Vagina (tissue), 2 donors: Measurements from ENCODE around the gene ZNF423.

Source experiments
- POLR2A ChIP-seq, 2 donors: fragments of 450-650 bp; IDR thresholded peaks; one replicate each; pipeline ENCODE4 v1.6.1; 2017; ENCODE audit warnings: antibody characterized with exemption in 2 of 2, mild to moderate bottlenecking in 2 of 2, moderate library complexity in 2 of 2
- POLR2AphosphoS5 ChIP-seq, 2 donors: sonication (generic); formaldehyde crosslinking; IDR thresholded peaks; one replicate each; pipeline ENCODE4 v1.9.0; 2017; ENCODE audit warnings: antibody characterized with exemption in 2 of 2, mild to moderate bottlenecking in 2 of 2, low read depth in 1 of 2; ENCODE audit not compliant: insufficient read depth in 1 of 2
- TF ChIP-seq, protein P1 (sequence below), 3 experiments: fragments of 450-650 bp in 2 of 3; fragments of 200-600 bp in 1 of 3; sonication (generic) in 1 of 3; IDR thresholded peaks; one replicate each; pipeline ENCODE4 v1.5.1; 2017 to 2019; ENCODE audit warnings: antibody characterized with exemption in 3 of 3, mild to moderate bottlenecking in 2 of 3, moderate library complexity in 2 of 3

DNA sequence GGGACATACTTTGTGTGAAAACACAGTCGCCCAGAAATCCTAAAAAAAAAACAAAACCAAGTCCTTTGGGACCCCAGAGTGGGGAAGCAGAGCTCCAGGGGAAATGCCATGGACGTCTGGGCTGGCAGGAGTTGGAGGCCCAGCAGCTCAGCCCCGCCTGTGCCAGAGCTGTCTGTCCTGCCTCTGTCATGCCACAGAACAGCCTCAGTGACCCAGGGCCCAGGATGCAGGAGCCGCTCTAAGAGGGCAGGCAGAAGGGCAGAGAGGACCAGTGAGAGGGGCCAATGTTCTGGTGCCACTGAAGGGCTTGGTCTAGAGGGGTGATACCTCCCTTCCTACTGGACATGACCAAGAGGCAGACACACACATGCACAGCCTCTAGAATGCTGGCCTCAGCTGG lies 316.2 kb downstream of the ZNF423 start:
- TF ChIP-seq, protein P1, sequence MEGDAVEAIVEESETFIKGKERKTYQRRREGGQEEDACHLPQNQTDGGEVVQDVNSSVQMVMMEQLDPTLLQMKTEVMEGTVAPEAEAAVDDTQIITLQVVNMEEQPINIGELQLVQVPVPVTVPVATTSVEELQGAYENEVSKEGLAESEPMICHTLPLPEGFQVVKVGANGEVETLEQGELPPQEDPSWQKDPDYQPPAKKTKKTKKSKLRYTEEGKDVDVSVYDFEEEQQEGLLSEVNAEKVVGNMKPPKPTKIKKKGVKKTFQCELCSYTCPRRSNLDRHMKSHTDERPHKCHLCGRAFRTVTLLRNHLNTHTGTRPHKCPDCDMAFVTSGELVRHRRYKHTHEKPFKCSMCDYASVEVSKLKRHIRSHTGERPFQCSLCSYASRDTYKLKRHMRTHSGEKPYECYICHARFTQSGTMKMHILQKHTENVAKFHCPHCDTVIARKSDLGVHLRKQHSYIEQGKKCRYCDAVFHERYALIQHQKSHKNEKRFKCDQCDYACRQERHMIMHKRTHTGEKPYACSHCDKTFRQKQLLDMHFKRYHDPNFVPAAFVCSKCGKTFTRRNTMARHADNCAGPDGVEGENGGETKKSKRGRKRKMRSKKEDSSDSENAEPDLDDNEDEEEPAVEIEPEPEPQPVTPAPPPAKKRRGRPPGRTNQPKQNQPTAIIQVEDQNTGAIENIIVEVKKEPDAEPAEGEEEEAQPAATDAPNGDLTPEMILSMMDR (IDR thresholded peaks at IDR 0.05) = no peak
- TF ChIP-seq POLR2A (IDR thresholded peaks at IDR 0.05) (no peak), POLR2AphosphoS5 (IDR thresholded peaks at IDR 0.05; ENCODE audit: insufficient read depth in 1 of 2, low read depth in 1 of 2) (no peak)
